Spinal cord (tissue), 10 donors: Measurements from ENCODE around the gene SKOR1. TPM values are rescaled to one million over a fixed set of nuclear protein-coding genes. Genes with fewer than 3 reads are reported as not detected.
A peak's percentile ranks its signal among the peaks of the same experiment; 100 is the strongest.

Source experiments
- DNase-seq, 6 donors: peaks; one replicate each; pipeline versions ENCODE4 v3.0.0 to v3.0.0-alpha.2; 2013 to 2015; ENCODE audit warnings: low spot score in 6 of 6, low read depth in 4 of 6
- H3K27ac ChIP-seq: one replicate; pipeline ENCODE4 v1.5.1; 2013; ENCODE audit warnings: low read depth, low read length, control low read depth
- H3K27me3 ChIP-seq: one replicate; pipeline ENCODE4 v1.6.1; 2013; ENCODE audit warnings: low read length; ENCODE audit not compliant: control insufficient read depth, insufficient read depth
- H3K36me3 ChIP-seq: one replicate; pipeline ENCODE4 v1.6.1; 2013; ENCODE audit warnings: low read length; ENCODE audit not compliant: control insufficient read depth, insufficient read depth
- H3K4me1 ChIP-seq: one replicate; pipeline ENCODE4 v1.6.1; 2013; ENCODE audit warnings: low read length; ENCODE audit not compliant: control insufficient read depth, insufficient read depth
- H3K4me3 ChIP-seq: one replicate; pipeline ENCODE4 v1.5.1; 2013; ENCODE audit warnings: low read depth, low read length, control low read depth
- H3K9me3 ChIP-seq: one replicate; pipeline ENCODE4 v1.6.1; 2013; ENCODE audit warnings: low read length; ENCODE audit not compliant: control insufficient read depth, insufficient read depth
- WGBS: methylation state at CpG from one replicate; pipeline ENCODE4 v1.1.5; 2013; ENCODE audit warnings: missing lambda C conversion rate; ENCODE audit not compliant: insufficient coverage; 5-methylcytosine and 5-hydroxymethylcytosine counted together
- polyA plus RNA-seq, 2 donors: library from polyadenylated mRNA; unstranded; fragments of 120-200 nt; gene quantifications; one replicate each; pipeline ENCODE4 v1.2.1, GENCODE V29; 2013; ENCODE audit not compliant: insufficient read length in 2 of 2
- total RNA-seq, 2 donors: library from RNA; depleted of rRNA in 1 of 2; stranded (reverse); fragments of 120-200 nt in 1 of 2; fragments of >200 nt in 1 of 2; gene quantifications; one replicate each; pipeline versions ENCODE4 v1.2.3 to v1.2.4, GENCODE V29; 2013 to 2014
- donor health status: healthy.

SKOR1 gene
- total and polyA plus RNA-seq, 4 donors, result 1.6 to 20.1 (median 10.0) TPM

DNA sequence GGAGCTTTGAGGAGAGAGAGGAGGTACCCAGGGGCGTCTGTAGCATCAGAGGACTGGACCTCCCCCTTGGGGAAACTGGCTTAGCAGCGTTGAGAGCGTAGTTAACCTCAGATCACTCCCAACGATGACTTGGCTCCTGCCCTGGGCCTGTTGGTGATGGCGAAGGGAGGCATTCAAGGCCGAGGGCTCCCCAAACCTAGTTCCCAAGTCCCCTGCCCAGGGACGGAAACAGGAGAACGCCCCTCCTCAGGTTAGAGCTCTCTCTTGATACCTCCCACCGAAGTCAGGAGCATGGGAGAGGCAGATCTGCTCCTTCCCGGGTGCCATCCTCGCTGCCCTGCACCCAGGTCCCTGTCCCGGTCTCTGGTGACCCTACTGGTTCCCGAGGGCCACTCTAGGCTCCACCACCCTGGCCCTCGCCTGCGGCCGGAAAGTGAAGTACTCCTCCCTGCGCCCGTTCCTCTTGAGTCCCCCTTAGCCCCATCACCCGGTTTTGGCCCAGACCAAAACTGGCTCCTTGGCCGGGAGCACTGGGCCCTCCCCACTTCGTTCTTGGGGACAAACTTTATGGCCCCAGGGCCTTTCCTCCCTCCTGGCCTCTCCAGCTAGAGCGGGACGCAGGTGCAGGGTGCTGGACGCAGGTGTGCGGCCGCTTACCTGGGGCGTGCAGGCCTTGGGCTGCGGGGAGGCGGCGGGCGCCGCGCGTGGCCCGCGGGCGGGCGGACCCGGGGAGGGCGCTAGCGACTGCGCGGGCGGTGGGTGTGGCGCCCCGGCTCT lies 2.6 kb upstream of the SKOR1 start:
- 2% methylated on average over 45 of the region's 46 CpGs for WGBS
- H3K27ac ChIP-seq, result no peak overlapping the region
- DNase-seq, result peak in 1 of 6 donors; percentile 43
- H3K27me3 ChIP-seq, result peaks cover 91% of the 10 kb centered on the region
- H3K9me3 ChIP-seq, result no peaks in the 10 kb centered on the region
- H3K36me3 ChIP-seq, result peaks cover 4% of the 10 kb centered on the region
- H3K4me1 ChIP-seq, result peaks cover 65% of the 10 kb centered on the region
- H3K4me3 ChIP-seq, result peak overlapping the region; percentile 4

- under 1% methylated on average over 84 of the region's 94 CpGs for WGBS
- peaks cover 70% of the 10 kb centered on the region for H3K4me1 ChIP-seq
- H3K27ac ChIP-seq, result no peak overlapping the region
- peaks cover 6% of the 10 kb centered on the region for H3K36me3 ChIP-seq
- peaks cover 91% of the 10 kb centered on the region for H3K27me3 ChIP-seq
- DNase-seq, result peak in 2 of 6 donors; percentile 48 to 59
- H3K4me3 ChIP-seq, result peak overlapping the region; percentile 27
- no peaks in the 10 kb centered on the region for H3K9me3 ChIP-seq
Observed at GRCh38 chr15:67823314-67824196, 1.8 kb upstream of the SKOR1 start.

DNA sequence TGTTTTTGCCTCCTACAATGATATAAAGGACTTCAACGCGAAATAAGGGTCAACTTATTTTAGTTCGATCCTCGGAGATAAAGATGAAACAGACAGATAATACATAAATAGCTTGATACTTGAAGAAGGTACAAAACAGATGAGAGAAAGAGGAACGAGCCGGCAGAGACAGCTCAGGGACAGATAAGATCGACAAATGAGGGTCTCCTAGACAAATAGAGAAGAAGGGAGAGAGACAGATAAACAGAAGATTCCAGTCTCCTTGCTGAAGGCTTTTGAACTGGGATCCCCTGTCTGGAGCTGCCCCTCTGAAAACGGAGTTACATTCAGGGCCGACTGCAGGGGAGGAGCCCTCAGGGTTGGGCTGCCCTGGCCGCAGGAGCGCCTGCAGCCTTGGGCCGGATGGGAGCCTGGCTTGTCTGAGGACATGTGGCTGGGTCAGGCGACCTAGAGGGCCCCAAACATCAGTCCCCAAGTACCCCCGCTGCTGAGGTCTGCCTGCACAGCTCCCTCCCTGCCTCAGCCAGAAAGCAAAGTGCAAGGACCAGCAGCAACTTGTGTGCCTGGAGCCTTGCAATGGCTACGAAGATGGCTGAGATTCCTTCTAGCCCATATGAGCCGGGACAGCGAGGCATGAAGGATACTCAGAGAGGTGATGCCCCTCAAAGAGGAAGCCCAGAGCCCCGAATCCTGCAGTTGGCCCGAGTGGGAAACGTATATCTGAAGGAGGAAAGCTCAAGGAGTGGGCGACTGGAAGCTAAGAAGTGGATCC lies 926 bp upstream of the SKOR1 start:
- Histone ChIP-seq H3K4me3 (peak overlapping the region; percentile 27), H3K36me3 (peaks cover 12% of the 10 kb centered on the region), H3K9me3 (no peaks in the 10 kb centered on the region), H3K27ac (no peak overlapping the region), H3K4me1 (peaks cover 78% of the 10 kb centered on the region), H3K27me3 (peaks cover 92% of the 10 kb centered on the region)
- DNase-seq, result peak in 1 of 6 donors; percentile 45
- 8% methylated on average over 17 of the region's 21 CpGs for WGBS

GRCh38 chr15:67825881-67826716 lies 790 bp downstream of the SKOR1 start:
- H3K4me1 ChIP-seq, result peaks cover 67% of the 10 kb centered on the region
- H3K27me3 ChIP-seq, result peaks cover 92% of the 10 kb centered on the region
- no peaks in the 10 kb centered on the region for H3K9me3 ChIP-seq
- H3K4me3 ChIP-seq, result no peak overlapping the region
- H3K36me3 ChIP-seq, result peaks cover 12% of the 10 kb centered on the region
- H3K27ac ChIP-seq, result no peak overlapping the region
- WGBS, result 6% methylated on average over 77 of the region's 77 CpGs
- peak in 2 of 6 donors; percentile 48 to 72 for DNase-seq

DNA sequence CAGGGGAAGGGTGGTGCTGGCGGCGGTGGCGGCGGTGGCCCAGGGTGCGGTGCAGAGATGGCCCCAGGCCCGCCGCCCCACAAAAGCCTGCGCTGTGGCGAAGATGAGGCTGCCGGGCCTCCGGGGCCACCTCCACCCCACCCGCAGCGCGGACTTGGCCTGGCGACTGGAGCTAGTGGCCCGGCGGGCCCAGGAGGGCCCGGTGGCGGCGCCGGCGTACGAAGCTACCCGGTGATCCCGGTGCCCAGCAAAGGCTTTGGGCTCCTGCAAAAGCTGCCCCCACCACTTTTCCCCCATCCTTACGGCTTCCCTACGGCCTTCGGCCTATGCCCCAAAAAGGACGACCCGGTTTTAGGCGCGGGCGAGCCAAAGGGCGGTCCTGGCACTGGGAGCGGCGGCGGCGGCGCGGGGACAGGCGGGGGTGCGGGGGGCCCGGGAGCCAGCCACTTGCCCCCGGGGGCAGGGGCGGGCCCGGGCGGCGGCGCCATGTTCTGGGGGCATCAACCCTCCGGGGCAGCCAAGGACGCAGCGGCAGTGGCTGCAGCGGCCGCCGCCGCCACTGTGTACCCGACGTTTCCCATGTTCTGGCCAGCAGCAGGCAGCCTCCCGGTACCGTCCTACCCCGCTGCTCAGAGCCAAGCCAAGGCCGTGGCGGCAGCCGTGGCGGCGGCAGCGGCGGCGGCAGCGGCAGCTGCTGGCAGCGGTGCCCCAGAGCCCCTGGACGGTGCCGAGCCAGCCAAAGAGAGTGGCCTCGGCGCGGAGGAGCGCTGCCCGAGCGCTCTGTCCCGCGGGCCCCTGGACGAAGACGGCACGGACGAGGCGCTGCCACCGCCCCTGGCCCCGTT lies 1.6 kb downstream of the SKOR1 start:
- H3K9me3 ChIP-seq, result no peaks in the 10 kb centered on the region
- 3% methylated on average over 88 of the region's 88 CpGs for WGBS
- peaks cover 91% of the 10 kb centered on the region for H3K27me3 ChIP-seq
- DNase-seq, result peak in 1 of 6 donors; percentile 11
- no peak overlapping the region for H3K4me3 ChIP-seq
- H3K36me3 ChIP-seq, result peaks cover 12% of the 10 kb centered on the region
- no peak overlapping the region for H3K27ac ChIP-seq
- H3K4me1 ChIP-seq, result peaks cover 58% of the 10 kb centered on the region

- Histone ChIP-seq H3K27me3 (peaks cover 91% of the 10 kb centered on the region), H3K4me1 (peaks cover 57% of the 10 kb centered on the region), H3K4me3 (no peak overlapping the region), H3K27ac (no peak overlapping the region), H3K9me3 (no peaks in the 10 kb centered on the region), H3K36me3 (peaks cover 12% of the 10 kb centered on the region)
- WGBS, result 3% methylated on average over 91 of the region's 91 CpGs
- peak in 1 of 6 donors; percentile 28 for DNase-seq
Observed at GRCh38 chr15:67827562-67828277, 2.4 kb downstream of the SKOR1 start.

GRCh38 chr15:67828278-67828968 lies 3.1 kb downstream of the SKOR1 start:
- Histone ChIP-seq H3K27ac (no peak overlapping the region), H3K9me3 (no peaks in the 10 kb centered on the region), H3K36me3 (peaks cover 12% of the 10 kb centered on the region), H3K27me3 (peaks cover 95% of the 10 kb centered on the region), H3K4me3 (no peak overlapping the region), H3K4me1 (peaks cover 61% of the 10 kb centered on the region)
- WGBS, result 5% methylated on average over 37 of the region's 40 CpGs
- DNase-seq, result peak in 2 of 6 donors; percentile 49 to 50
